Ramos (cell line): ENCODE results near the gene ACAD8.
"Not testable (repeated sequence)": the region's sequence is repeated elsewhere in the genome, so short reads cannot be mapped to it uniquely, and the experiment has no call there.

ENCODE experiments used
- in situ Hi-C: fragments of 300-500 bp; cut with MboI; formaldehyde crosslinking; loops from one replicate; pipeline ENCODE4 v1.14.3; 2022; ENCODE audit warnings: low sequenced_read_pairs; ENCODE audit not compliant: unreplicated experiment

Gene ACAD8

DNA sequence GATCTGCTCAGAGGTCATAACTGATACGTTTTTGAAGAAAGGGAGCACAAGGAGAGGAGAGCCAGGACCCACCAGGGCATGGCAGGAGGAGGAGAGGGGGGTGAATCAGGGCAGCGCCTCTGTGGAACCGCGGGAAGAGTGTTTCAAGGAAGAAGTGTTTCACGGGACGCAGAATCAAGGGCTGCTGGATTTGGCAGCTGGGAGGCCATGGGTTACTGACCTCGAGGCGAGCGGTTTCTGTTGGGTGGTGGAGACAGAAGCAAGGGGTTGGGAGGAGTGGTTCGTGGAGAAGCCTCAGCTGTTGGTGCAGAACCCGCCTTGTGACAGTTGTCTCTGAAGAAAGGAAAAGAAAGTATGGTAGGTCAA is 15.8 kb upstream of the ACAD8 start:
- in situ Hi-C loops, result no loop called here

- in situ Hi-C loops, result no loop called here
These were observed 14.4 kb upstream of the ACAD8 start for GRCh38 chr11:134238956-134239355.

GRCh38 chr11:134240592-134240991 is 12.8 kb upstream of the ACAD8 start:
- in situ Hi-C loops, result no loop called here

GRCh38 chr11:134242376-134242775 is 11.0 kb upstream of the ACAD8 start:
- in situ Hi-C loops, result no loop called here

- in situ Hi-C loops, result no loop called here
These were observed 9.5 kb upstream of the ACAD8 start for GRCh38 chr11:134243913-134244312.

- in situ Hi-C loops, result no loop called here
These were observed 8.8 kb upstream of the ACAD8 start for GRCh38 chr11:134244593-134244992.

DNA sequence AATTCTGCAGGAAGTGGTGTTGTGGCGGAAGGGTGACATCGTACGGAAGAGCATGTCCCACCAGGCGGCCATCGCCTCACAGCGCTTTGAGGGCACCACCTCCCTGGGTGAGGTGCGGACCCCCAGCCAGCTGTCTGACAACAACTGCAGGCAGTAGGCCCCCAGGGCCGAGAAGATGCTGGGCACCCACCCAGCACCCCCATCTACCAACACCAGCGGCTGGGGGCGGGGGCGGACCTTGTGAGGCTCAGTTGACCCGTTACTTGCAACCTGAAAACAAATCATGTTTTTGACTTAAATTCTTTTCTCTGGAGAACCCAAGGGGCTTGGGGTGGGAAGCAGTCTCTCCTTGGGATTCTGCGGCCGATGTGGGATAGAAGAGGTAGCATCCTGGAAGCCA is 7.9 kb upstream of the ACAD8 start:
- in situ Hi-C loops, result no loop called here

GRCh38 chr11:134246100-134246499 is 7.3 kb upstream of the ACAD8 start:
- in situ Hi-C loops, result no loop called here

DNA sequence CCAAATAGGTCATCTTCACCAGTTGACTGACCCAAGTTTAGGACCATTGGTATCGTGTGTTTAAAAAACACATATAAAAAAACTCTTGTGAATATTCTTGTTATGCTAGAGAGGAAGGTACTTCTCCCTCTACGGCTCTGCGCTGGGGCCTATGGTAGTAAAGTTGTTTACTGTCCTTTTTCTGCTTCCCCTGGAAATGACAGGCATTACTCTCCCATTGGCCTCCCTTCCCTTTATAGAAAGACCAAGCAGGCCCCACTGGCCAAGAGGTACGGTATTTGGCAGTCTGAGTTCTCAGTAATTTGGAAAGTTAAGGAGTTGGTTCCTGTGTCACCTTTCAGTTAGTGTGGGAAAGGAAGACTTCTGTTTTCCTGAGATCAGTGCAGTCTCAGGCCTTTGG is 6.7 kb upstream of the ACAD8 start:
- in situ Hi-C loops, result no loop called here

DNA sequence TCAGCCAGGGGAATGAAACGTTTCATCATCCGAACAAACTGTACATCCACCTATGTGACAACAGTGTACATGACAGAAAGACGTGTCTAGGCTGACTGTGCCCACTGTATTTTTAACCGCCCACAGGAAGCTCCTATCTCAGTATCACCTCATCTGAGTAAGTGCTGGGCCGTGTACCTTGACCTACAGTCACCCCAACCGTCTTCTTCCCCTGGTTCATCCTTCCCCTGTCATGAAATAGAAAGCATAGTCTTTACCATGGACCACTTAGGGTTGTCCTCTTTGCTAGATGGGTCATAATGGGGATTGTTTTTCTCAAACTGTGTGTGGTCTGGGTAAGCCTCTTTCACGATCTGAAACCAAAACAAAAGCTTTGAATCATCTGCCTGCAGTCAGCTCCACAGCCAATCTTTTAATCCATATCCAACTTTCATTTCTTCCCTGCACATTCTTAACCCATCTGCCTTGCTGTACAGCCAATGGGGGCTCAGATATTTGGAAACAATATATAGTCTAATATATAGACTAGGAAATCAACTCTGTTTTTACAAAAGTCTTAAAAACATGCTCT is 4.4 kb upstream of the ACAD8 start:
- in situ Hi-C loops, result no loop called here

GRCh38 chr11:134250246-134250645 is 3.1 kb upstream of the ACAD8 start:
- in situ Hi-C loops, result no loop called here

DNA sequence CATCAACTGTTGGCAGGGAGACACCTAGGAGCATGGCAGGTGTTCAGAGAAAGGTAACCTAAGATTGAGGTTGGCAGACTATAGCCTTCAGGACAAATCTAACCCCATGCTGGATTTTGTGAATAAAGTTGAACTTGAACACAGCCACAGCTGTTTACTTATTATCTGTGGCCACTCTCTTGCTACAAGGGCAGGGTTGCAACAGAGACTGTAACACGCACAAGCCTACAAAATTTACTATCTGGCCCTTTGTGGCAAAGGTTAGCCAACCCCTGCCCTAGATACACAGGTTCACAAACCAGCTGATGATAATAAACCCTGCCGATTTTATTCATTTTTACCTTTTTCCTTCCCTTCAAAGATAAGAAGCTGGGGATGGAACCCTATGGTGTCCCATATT is 2.7 kb upstream of the ACAD8 start:
- in situ Hi-C loops, result no loop called here

DNA sequence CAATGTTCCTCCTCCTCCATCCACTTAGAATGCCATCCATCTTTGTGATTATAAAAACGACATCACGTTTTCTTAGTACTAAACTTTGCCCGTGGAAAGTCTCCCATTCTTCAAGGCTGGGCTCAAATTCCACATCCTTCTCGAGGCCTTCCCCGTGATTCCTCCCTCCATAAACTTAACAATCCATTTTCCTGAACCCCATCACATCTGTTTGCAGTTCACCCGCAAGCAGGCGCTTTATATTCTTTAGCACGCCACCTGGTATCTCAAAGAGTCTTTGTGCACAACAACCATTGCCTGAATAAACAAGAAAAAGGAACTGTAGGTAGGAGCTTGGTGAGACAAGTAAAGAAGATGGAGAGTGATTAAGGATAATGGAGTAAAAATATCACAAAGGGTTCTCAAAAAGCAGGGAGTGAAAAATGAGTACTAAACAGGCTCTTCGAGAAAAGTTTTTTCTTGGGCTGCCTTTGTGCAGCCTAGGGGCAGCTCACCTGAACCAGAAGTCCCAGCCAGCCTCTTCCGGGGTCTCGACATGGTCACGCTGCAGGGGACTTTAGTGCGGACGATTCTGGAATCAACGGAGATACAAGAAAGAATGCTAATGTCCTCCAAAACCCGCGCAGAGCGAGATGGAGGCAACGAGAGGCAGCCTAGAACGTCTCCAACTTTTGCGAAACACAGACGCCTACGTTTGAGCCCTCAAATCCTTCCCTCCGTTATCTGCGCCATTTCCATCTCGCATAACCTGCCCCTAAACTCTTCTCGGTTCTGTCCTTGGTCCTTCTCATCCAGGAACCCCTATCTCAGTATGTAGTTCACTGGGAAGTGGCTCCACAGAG is 801 bp upstream of the ACAD8 start:
- in situ Hi-C loops, result no loop called here

GRCh38 chr11:134254433-134255183 is 1.2 kb downstream of the ACAD8 start:
- in situ Hi-C loops, result no loop called here

- in situ Hi-C loops, result not testable (repeated sequence)
These were observed 1.8 kb downstream of the ACAD8 start for GRCh38 chr11:134255184-134255561.

GRCh38 chr11:134257101-134257500 is 3.7 kb downstream of the ACAD8 start:
- in situ Hi-C loops, result no loop called here

DNA sequence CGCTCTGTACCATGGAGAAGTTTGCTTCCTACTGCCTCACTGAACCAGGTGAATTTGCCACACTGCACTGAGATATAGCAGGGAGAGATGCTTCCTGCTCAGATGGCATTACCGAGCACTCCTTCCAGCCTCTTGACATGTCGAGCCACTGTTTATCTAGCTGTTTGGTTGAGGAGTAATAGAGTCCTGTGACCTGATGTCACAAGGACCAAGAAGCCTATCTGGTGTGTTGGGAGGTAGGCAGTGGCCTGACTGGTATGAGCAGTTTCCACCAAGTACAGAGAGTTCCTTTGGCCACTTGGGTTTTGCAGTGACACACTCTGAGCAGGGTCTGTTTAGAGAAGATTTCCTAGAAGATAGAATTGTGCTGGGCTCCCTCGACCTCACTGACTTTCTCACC is 5.2 kb downstream of the ACAD8 start:
- in situ Hi-C loops, result no loop called here

GRCh38 chr11:134260503-134260902 is 7.1 kb downstream of the ACAD8 start:
- in situ Hi-C loops, result no loop called here

GRCh38 chr11:134260983-134261382 is 7.6 kb downstream of the ACAD8 start:
- in situ Hi-C loops, result no loop called here

DNA sequence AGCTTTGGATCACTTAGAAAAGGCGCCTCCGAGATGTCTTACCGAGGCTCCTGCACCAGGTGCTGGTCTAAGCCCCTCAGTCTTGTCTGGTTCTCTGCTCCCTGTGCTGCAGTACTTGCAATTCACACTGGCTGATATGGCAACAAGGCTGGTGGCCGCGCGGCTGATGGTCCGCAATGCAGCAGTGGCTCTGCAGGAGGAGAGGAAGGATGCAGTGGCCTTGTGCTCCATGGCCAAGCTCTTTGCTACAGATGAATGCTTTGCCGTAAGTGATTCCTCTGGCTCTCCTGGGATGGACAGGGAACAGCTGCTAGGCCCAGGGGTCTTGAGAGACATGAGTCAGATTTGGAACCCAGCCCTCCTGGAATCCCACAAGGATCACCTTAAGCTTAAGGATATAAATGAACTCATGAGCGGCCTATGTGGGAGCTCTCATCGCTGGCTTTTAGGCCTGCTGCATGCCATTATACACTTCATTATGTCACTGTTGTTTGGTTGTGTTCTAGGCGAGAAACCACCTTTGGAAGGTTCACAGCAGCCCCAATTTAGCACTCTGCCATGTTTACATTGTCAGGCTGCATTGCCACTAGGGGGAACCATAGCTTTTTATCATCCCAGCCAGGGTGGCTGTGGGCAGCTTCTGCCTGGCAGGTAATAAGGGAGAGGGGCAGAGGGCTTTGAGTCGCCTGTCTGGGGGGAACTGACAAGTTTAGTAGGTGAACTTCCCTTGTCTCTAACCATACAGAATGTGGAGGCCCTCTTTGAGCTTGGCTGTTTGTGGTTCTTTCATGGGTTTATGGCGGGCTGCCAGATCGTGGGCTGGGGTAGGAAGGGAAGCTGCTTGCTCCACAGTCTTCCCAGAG is 8.5 kb downstream of the ACAD8 start:
- in situ Hi-C loops, result no loop called here
